ENCODE data around the gene DIP2B. TPM values are rescaled to one million over a fixed set of nuclear protein-coding genes. Genes with fewer than 3 reads are reported as not detected.

The DIP2B gene
- total RNA-seq, 2 experiments from 2014 or later, result 18.8 to 21.8 TPM

- DNase-seq (no peak), ATAC-seq (no peak)
- Mint-ChIP-seq H3K36me3 (ENCODE audit: low read depth) (peaks cover 7% of the 10 kb centered on the region), H3K4me1 (ENCODE audit: low read depth) (peaks cover 14% of the 10 kb centered on the region), H3K9me3 (ENCODE audit: insufficient read depth) (no peaks in the 10 kb centered on the region), H3K27ac (no peak overlapping the region), H3K27me3 (ENCODE audit: low read depth) (no peaks in the 10 kb centered on the region), H3K4me3 (no peak overlapping the region)
- POLR2A ChIA-PET, result no interaction called here
- CTCF ChIA-PET, result no interaction called here
Measured at GRCh38 chr12:50603817-50604639, 99.2 kb downstream of the DIP2B start.

GRCh38 chr12:50604640-50604920 lies 99.8 kb downstream of the DIP2B start:
- Mint-ChIP-seq H3K4me3 (no peak overlapping the region), H3K36me3 (ENCODE audit: low read depth) (peaks cover 7% of the 10 kb centered on the region), H3K27ac (no peak overlapping the region), H3K4me1 (ENCODE audit: low read depth) (peaks cover 14% of the 10 kb centered on the region), H3K9me3 (ENCODE audit: insufficient read depth) (no peaks in the 10 kb centered on the region), H3K27me3 (ENCODE audit: low read depth) (no peaks in the 10 kb centered on the region)
- CTCF ChIA-PET, result no interaction called here
- DNase-seq (no peak), ATAC-seq (no peak)
- POLR2A ChIA-PET, result no interaction called here

- no peak for DNase-seq
- Mint-ChIP-seq H3K27ac (no peak overlapping the region), H3K4me3 (no peak overlapping the region), H3K27me3 (ENCODE audit: low read depth) (no peaks in the 10 kb centered on the region), H3K9me3 (ENCODE audit: insufficient read depth) (no peaks in the 10 kb centered on the region), H3K4me1 (ENCODE audit: low read depth) (peaks cover 1% of the 10 kb centered on the region), H3K36me3 (ENCODE audit: low read depth) (peaks cover 2% of the 10 kb centered on the region)
- POLR2A ChIA-PET, result no interaction called here
- no peak for ATAC-seq
- CTCF ChIA-PET, result interaction anchor here (0.8 to 1.8 kb wide), 4 partner anchors 18 to 108 kb away, joined by 3 to 6 read pairs (median 4); partner anchors contain the start of gene DIP2B
Measured at GRCh38 chr12:50606675-50607375, 102.0 kb downstream of the DIP2B start.

- Mint-ChIP-seq H3K27ac (no peak overlapping the region), H3K9me3 (ENCODE audit: insufficient read depth) (no peaks in the 10 kb centered on the region), H3K27me3 (ENCODE audit: low read depth) (no peaks in the 10 kb centered on the region), H3K36me3 (ENCODE audit: low read depth) (peaks cover 2% of the 10 kb centered on the region), H3K4me1 (ENCODE audit: low read depth) (peaks cover 1% of the 10 kb centered on the region), H3K4me3 (no peak overlapping the region)
- ChIA-PET POLR2A (no interaction called here), CTCF (interaction anchor here (1.1 to 1.2 kb wide), 2 partner anchors 9 to 12 kb away, joined by 3 to 7 read pairs; no protein-coding TSS in a partner anchor)
- no peak for ATAC-seq
- no peak for DNase-seq
Measured at GRCh38 chr12:50609292-50609874, 104.6 kb downstream of the DIP2B start.

GRCh38 chr12:50610171-50610570 lies 105.4 kb downstream of the DIP2B start:
- ATAC-seq (no peak), DNase-seq (no peak)
- CTCF ChIA-PET, result interaction anchor here (1.1 kb wide), 1 partner anchor 11 kb away, joined by 3 read pairs; no protein-coding TSS in a partner anchor
- POLR2A ChIA-PET, result no interaction called here
- Mint-ChIP-seq H3K9me3 (ENCODE audit: insufficient read depth) (no peaks in the 10 kb centered on the region), H3K36me3 (ENCODE audit: low read depth) (peaks cover 2% of the 10 kb centered on the region), H3K27me3 (ENCODE audit: low read depth) (no peaks in the 10 kb centered on the region), H3K4me3 (no peak overlapping the region), H3K4me1 (ENCODE audit: low read depth) (peaks cover 1% of the 10 kb centered on the region), H3K27ac (no peak overlapping the region)

GRCh38 chr12:50611021-50611744 lies 106.4 kb downstream of the DIP2B start:
- no peak for DNase-seq
- CTCF ChIA-PET, result no interaction called here
- Mint-ChIP-seq H3K27me3 (ENCODE audit: low read depth) (no peaks in the 10 kb centered on the region), H3K4me3 (no peak overlapping the region), H3K36me3 (ENCODE audit: low read depth) (no peaks in the 10 kb centered on the region), H3K27ac (no peak overlapping the region), H3K9me3 (ENCODE audit: insufficient read depth) (no peaks in the 10 kb centered on the region), H3K4me1 (ENCODE audit: low read depth) (peaks cover 1% of the 10 kb centered on the region)
- POLR2A ChIA-PET, result no interaction called here
- ATAC-seq, result no peak

GRCh38 chr12:50612882-50613281 lies 108.1 kb downstream of the DIP2B start:
- H3K9me3 Mint-ChIP-seq (ENCODE audit: insufficient read depth), result no peaks in the 10 kb centered on the region
- no peaks in the 10 kb centered on the region for H3K27me3 Mint-ChIP-seq (ENCODE audit: low read depth)
- H3K4me1 Mint-ChIP-seq (ENCODE audit: low read depth), result no peaks in the 10 kb centered on the region
- no peaks in the 10 kb centered on the region for H3K36me3 Mint-ChIP-seq (ENCODE audit: low read depth)
- H3K27ac Mint-ChIP-seq, result no peak overlapping the region
- ATAC-seq (no peak), DNase-seq (no peak)
- POLR2A ChIA-PET, result no interaction called here
- no peak overlapping the region for H3K4me3 Mint-ChIP-seq
- CTCF ChIA-PET, result no interaction called here

GRCh38 chr12:50613463-50613862 lies 108.7 kb downstream of the DIP2B start:
- H3K27ac Mint-ChIP-seq, result no peak overlapping the region
- no peak for DNase-seq
- ChIA-PET POLR2A (no interaction called here), CTCF (no interaction called here)
- no peak for ATAC-seq
- no peaks in the 10 kb centered on the region for H3K9me3 Mint-ChIP-seq (ENCODE audit: insufficient read depth)
- H3K36me3 Mint-ChIP-seq (ENCODE audit: low read depth), result no peaks in the 10 kb centered on the region
- H3K27me3 Mint-ChIP-seq (ENCODE audit: low read depth), result no peaks in the 10 kb centered on the region
- no peaks in the 10 kb centered on the region for H3K4me1 Mint-ChIP-seq (ENCODE audit: low read depth)
- H3K4me3 Mint-ChIP-seq, result no peak overlapping the region

- POLR2A ChIA-PET, result no interaction called here
- Mint-ChIP-seq H3K36me3 (ENCODE audit: low read depth) (no peaks in the 10 kb centered on the region), H3K27me3 (ENCODE audit: low read depth) (no peaks in the 10 kb centered on the region), H3K4me3 (no peak overlapping the region), H3K9me3 (ENCODE audit: insufficient read depth) (no peaks in the 10 kb centered on the region), H3K27ac (no peak overlapping the region), H3K4me1 (ENCODE audit: low read depth) (peaks cover 5% of the 10 kb centered on the region)
- ATAC-seq (no peak), DNase-seq (no peak)
- CTCF ChIA-PET, result interaction anchor here (0.6 to 1.1 kb wide), 3 partner anchors 24 to 226 kb away, joined by 3 to 4 read pairs (median 3); no protein-coding TSS in a partner anchor
Measured at GRCh38 chr12:50614167-50614759, 109.5 kb downstream of the DIP2B start.

- Mint-ChIP-seq H3K36me3 (ENCODE audit: low read depth) (no peaks in the 10 kb centered on the region), H3K4me3 (no peak overlapping the region), H3K27ac (no peak overlapping the region), H3K27me3 (ENCODE audit: low read depth) (no peaks in the 10 kb centered on the region), H3K9me3 (ENCODE audit: insufficient read depth) (no peaks in the 10 kb centered on the region), H3K4me1 (ENCODE audit: low read depth) (peaks cover 13% of the 10 kb centered on the region)
- POLR2A ChIA-PET, result interaction anchor here (0.5 kb wide), 1 partner anchor 99 kb away, joined by 4 read pairs; no protein-coding TSS in a partner anchor
- DNase-seq (no peak), ATAC-seq (no peak)
- CTCF ChIA-PET, result interaction anchor here (0.7 to 1.5 kb wide), 3 partner anchors 23 to 225 kb away, joined by 3 to 6 read pairs (median 4); no protein-coding TSS in a partner anchor
Measured at GRCh38 chr12:50615145-50615906, 110.5 kb downstream of the DIP2B start.

- POLR2A ChIA-PET, result interaction anchor here (0.5 kb wide), 1 partner anchor 100 kb away, joined by 4 read pairs; no protein-coding TSS in a partner anchor
- CTCF ChIA-PET, result interaction anchor here (1.5 kb wide), 1 partner anchor 22 kb away, joined by 6 read pairs; no protein-coding TSS in a partner anchor
- H3K27me3 Mint-ChIP-seq (ENCODE audit: low read depth), result no peaks in the 10 kb centered on the region
- H3K9me3 Mint-ChIP-seq (ENCODE audit: insufficient read depth), result no peaks in the 10 kb centered on the region
- DNase-seq (no peak), ATAC-seq (no peak)
- no peak overlapping the region for H3K4me3 Mint-ChIP-seq
- H3K36me3 Mint-ChIP-seq (ENCODE audit: low read depth), result no peaks in the 10 kb centered on the region
- no peak overlapping the region for H3K27ac Mint-ChIP-seq
- peaks cover 18% of the 10 kb centered on the region for H3K4me1 Mint-ChIP-seq (ENCODE audit: low read depth)
Measured at GRCh38 chr12:50615907-50616296, 111.1 kb downstream of the DIP2B start.
